Fibroblast of skin of scalp (primary cell): ENCODE results near the gene GRK6.
A peak's percentile ranks its signal among the peaks of the same experiment; 100 is the strongest.

Experiments
- DNase-seq: peaks from one replicate; pipeline ENCODE4 v3.0.0-alpha.2; 2013

Gene GRK6

GRCh38 chr5:177454397-177455035, 28.0 kb downstream of the GRK6 start:
- DNase-seq: peak; percentile 89

- peak; percentile 64 for DNase-seq
These were observed 28.7 kb downstream of the GRK6 start for GRCh38 chr5:177455036-177455660.

GRCh38 chr5:177455661-177456590, 29.4 kb downstream of the GRK6 start:
- DNase-seq: peak; percentile 86

GRCh38 chr5:177456591-177456964, 30.1 kb downstream of the GRK6 start:
- DNase-seq: no peak

- peak; percentile 97 for DNase-seq
These were observed 30.7 kb downstream of the GRK6 start for GRCh38 chr5:177456976-177457851.

- no peak for DNase-seq
These were observed 31.6 kb downstream of the GRK6 start for GRCh38 chr5:177457852-177458681.

- DNase-seq: peak; percentile 33
These were observed 32.5 kb downstream of the GRK6 start for GRCh38 chr5:177458912-177459350.

- no peak for DNase-seq
These were observed 32.9 kb downstream of the GRK6 start for GRCh38 chr5:177459357-177459756.

GRCh38 chr5:177459819-177460628, 33.5 kb downstream of the GRK6 start:
- DNase-seq: no peak

GRCh38 chr5:177462021-177462670, 35.7 kb downstream of the GRK6 start:
- DNase-seq: no peak

- no peak for DNase-seq
These were observed 38.6 kb downstream of the GRK6 start for GRCh38 chr5:177465044-177465443.

- no peak for DNase-seq
These were observed 40.4 kb downstream of the GRK6 start for GRCh38 chr5:177466861-177467260.

- no peak for DNase-seq
These were observed 41.0 kb downstream of the GRK6 start for GRCh38 chr5:177467436-177467835.

- DNase-seq: no peak
These were observed 41.8 kb downstream of the GRK6 start for GRCh38 chr5:177468329-177468684.

GRCh38 chr5:177468685-177469628, 42.5 kb downstream of the GRK6 start:
- DNase-seq: peak; percentile 85

GRCh38 chr5:177469750-177470525, 43.5 kb downstream of the GRK6 start:
- no peak for DNase-seq

- peak; percentile 66 for DNase-seq
These were observed 44.5 kb downstream of the GRK6 start for GRCh38 chr5:177470759-177471536.
